Stimulated activated CD8-positive, alpha-beta memory T cell treated with anti-CD3 and anti-CD28 coated beads, Interleukin-2, amount 100 ng/mL, for 1 hour (primary cell): ENCODE measurements around the gene KCNQ5.
"Not testable (repeated sequence)": the region's sequence is repeated elsewhere in the genome, so short reads cannot be mapped to it uniquely, and the experiment has no call there.

ENCODE experiments used
- DNase-seq, 2 donors: peaks; one replicate each; pipeline ENCODE4 v3.0.0-alpha.2; 2020; ENCODE audit warnings: low read depth in 2 of 2

The KCNQ5 gene

DNA sequence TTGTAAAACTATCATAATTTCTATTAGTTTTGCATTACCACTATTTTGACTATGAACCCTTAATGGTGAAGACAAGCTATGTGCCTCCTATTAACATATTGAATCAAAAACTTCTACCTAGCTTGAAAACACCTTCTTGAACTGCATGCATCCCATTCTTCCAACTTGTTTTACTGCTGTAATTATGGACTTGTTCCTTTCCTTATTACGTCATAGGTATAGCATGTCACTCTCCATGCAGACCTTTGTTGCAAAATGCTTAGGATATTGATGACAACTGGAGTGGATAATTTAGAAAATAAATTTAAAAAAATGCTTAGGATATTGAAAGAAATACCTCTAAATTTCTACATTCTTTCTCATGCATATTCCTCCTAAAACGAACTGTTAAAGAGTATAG lies 219.3 kb downstream of the KCNQ5 start:
- no peak for DNase-seq

DNA sequence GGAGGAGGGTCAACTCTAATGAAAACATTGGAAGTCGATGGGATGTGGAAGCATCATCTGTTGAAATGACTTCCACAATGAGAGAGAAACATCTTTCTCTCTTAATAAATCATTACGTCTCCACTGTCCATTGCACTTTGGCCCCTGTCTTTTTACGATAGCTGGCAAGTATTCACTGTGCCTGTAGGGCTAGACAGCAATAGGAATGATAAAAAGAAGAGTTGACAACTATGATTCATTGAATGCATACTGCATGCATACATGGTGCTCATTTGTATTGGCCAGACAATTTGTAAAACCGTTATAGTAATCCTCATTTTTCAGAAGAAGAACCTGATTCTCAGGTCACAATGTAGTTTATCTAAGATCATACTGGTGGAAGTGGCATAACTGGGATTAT lies 220.3 kb downstream of the KCNQ5 start:
- DNase-seq: no peak

DNA sequence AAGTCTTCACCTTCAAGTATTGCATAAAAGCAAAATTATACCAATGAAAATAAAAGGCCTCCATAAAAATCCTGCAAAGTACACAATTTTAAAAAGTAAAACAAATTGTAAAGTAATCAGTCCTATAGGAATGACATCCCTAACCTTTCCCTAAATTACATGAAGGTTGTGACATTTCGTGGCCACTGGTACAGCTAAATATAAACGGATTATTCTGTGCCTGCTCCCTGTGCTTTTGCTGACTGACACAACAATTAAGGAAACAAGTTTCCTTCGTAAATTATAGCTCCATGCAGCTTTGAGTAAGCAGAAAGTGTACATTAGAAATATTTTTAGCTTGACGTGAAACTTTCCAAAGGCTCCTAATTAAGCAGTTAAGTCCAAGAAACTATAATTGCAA lies 222.8 kb downstream of the KCNQ5 start:
- no peak for DNase-seq

DNA sequence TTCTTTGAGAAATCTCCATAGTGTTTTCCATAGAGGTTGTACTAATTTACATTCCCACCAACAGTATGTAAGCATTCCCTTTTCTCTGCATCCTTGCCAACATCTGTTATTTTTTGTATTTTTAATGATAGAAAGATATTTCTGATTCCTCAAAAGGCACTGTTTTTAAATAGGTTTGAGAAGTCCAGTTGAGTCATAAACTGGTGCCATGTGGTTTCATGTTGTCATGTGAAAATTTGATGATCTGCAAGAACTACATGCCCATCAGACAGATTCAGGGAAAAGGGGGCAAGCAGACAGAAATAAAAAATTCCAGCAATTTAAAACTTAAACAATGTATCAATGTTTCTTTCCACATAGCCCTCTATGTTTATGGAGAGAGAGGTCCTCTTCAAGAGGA lies 227.5 kb downstream of the KCNQ5 start:
- DNase-seq: no peak

DNA sequence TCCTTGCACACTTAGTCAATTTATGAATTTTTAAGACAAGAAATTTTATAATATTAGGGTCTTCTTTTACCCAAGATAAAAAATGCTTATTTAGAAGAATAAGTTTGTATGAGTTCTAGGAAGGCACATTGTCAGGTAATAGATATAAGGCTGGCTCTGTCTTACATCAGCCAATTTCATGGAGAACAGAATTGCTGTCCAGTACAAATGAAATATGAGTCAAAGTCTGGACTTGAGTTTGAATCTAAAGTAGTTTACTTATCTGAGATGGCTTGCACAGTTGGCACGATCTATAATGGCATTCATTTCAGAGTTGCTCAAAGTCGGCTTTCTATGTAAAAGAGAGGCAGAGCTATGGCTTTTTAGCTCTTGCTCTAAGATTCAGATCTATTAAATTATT lies 228.2 kb downstream of the KCNQ5 start:
- no peak for DNase-seq

DNA sequence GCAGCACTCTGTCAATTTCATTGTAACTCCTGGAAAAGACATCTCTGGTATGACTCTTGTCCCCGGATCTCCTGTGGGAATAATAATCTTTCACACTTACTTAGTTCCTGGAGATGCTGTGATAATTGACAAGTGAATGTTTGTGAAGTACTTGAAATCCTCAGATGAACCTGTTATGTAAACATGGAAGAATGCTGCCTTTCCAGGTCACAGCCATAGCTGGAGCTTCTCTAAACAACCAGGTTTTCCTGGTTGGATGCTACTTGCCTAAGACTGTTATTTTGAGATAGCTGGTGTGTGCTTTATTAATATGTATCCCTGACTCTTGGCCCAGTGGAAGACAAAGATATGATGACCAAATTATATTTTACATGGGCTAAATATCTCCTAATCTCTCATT lies 228.6 kb downstream of the KCNQ5 start:
- no peak for DNase-seq

DNA sequence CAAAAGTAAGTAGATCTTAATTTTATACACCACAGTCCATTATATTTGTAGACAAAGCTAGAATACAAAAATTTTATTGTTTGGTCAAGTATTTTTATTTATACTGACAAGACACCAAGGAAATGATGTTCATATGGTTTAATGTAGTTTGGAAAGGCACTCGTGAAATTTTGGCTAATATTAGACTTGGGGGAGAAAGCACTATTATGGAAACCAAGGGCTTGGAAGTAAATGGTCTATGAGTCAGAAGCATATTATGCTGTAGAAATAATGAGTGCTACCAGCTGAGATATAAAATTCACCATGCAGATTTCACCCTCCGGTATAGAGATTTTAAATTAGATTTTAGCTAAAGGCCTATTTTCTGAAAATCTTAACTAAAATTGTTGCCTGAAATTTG lies 233.6 kb downstream of the KCNQ5 start:
- no peak for DNase-seq

DNA sequence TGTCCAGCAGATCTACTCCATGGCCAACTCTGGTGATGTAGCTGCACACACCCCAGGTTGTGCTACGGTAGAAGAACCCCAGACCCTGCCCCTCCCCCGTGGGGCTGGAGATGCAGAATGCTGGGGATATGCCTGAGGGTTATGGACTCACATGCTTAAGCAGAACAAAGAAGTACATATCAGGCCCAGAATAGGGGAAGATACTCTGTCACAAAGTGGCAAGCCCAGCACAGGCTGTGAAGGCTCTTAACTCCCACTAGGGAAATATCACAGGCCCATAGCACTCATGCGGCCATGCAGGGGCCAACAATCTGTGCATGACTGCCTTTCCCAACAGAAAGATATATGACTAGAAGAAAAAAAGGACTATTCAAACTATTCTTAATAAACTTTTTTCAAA lies 234.9 kb downstream of the KCNQ5 start:
- DNase-seq: no peak

DNA sequence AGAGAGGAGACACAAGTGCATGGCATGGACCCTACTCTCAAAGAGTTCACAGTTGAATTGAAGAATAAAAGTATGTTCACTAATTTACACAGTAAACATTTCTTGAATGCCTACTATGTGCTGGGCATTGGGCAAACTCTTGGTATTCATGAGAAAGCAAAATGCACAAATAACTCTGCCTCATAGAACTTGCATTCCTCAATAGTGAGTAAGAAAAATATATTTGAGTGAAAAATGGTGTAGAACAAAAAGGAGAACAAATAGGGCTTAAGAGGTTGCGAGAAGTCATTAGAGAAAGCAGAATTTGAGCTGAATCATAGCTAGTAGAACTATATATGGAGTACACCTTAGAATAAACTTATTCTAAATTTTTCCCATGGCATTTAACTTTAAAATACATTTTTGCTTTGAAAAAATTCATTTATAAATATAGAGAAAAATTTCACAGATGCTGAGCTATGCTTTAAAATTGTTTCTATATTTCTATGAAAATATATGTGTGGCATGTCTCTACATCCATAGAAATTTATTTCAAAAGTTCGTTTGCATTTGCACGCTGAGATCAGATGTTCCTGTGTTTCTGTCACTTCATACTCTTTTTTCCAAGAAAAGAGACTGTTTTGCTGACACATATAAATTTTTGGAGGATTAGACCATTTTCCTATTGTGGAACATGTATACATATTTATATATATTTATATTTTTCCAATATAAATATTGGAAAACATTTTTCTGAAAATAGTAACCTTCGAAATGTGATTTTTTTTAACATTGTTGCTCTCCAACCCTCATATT lies 236.1 kb downstream of the KCNQ5 start:
- no peak for DNase-seq

DNA sequence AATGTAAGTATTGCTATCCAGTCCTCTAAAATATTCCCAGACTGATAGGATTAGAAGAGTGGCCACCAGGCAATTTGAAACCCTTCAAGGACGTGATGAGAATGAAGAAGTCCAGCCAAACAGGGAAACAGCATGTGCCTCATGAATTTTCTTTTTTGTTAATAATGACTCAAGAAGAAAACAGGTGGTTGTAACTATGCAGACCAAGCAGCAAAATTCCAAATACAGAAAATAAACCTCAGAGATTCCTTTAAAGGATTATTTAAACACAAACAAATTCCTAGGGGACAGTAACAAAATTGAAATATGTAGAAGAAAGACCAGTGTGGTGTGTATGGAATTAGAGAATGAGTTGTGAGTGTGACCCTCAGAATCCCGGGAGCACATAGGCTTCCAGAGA lies 239.2 kb downstream of the KCNQ5 start:
- no peak for DNase-seq

DNA sequence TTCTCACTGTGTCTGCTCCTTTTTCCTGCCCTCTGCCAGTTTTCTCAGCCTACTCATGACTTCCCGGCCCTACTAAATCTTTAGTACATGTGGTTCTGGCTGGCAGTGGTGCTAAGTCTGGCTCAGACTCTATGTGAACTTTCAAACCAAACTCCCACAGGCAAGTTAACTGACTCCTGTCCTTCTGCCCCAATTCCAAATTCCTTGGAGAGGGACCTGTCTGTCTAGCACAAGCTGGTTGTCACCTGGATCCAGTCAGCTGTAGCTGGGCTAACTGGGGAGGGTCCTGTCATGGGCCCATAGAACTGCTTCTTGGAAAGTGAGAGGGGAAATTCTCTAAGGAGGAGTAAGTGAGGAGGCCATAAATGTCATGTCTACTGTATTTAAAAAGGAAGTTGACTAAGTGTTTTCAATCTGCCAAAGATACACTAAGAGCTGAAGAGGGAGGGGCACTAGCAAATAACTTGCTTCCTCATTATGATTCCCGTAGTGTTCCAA lies 240.1 kb downstream of the KCNQ5 start:
- DNase-seq: no peak

DNA sequence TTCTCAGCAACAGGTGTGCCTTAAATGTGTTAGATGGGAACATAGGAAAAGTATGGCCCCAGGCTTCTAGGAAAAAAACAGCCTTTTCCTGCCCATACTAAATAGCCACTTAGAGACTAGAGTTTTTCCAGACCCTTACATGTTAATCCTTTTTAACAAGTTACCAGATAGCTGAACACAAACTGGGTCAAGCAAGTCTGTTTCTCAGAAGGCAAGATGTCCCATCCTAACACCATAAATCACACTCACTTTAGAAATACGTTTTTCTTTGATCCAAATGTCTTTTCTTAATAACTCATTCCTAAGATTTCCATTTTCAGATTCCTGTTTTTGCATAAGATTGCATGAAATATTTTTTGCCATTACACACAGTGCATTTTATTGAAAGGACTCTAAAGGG lies 241.3 kb downstream of the KCNQ5 start:
- DNase-seq: no peak

DNA sequence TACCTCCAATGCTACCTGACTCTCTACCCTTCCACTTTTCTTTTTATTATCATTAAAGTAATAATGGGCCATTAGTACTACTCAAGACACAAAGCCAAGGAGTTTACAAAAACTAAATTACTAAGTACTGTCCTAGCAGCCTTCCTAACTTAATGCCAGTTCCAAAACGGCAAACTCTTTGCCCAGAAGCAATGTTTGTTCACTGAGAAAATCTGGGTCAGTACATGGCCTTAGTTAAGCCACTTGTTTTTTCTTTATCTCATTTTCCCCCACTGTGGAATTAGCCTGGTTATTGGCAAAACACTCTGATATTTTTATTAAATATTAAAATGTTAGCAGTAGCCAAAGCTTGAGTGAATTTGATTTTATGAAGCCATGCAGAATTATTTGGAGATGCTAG lies 242.4 kb downstream of the KCNQ5 start:
- no peak for DNase-seq

DNA sequence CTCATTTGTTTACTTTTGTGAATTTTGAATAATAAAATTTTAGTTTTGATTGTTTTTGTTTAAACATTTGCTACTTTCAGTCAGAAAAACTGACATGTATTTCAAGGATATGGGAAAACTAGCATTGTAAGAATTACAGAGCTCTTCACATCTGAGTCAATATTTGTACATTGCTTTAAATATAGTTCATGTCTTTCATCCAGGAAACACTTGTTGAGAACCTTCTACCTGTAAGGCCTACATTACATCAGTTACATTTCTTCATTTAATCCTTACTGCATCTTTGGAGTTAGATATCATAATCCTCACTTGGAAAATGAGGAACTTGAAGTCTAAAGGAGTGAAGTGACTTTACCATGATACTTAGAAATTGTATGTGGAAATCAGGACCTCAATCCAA lies 242.9 kb downstream of the KCNQ5 start:
- no peak for DNase-seq

DNA sequence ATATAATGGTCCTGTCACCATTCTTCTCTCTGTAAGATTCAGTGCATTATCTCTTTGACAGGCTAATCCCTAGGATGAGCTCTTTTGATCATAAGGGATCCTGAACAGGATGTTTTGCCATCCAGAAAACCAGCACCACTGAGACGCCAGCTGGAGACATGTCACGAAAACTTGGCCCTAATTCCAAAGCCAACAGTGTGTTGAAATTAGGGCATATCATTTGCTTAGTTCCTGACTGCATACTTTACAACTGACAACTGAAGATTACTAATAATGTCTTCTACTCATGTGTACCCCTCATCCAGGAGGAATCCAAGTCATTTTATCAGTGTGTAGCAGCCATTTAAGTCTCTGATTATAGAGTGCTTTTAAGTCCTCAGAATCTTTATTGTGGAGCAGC lies 243.6 kb downstream of the KCNQ5 start:
- DNase-seq: no peak

DNA sequence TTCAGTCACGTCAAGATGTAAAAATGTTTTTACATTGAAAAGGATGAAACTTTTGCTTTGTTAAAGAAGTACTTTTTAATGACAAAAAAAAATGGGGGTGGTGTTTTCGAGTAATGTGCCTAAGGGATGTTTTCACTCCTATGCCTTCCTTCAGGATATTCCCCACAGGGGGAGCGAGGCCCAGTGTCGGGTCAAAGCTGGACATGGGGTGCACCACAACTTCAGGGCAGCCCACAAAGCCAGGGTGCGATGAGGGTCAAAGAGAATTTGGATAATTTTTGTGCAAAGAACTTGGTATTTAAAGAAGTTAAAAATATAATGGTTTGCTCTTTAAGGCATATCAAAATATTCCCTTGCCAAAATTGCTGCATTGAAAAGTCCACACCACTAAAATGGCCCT lies 247.8 kb downstream of the KCNQ5 start:
- no peak for DNase-seq

DNA sequence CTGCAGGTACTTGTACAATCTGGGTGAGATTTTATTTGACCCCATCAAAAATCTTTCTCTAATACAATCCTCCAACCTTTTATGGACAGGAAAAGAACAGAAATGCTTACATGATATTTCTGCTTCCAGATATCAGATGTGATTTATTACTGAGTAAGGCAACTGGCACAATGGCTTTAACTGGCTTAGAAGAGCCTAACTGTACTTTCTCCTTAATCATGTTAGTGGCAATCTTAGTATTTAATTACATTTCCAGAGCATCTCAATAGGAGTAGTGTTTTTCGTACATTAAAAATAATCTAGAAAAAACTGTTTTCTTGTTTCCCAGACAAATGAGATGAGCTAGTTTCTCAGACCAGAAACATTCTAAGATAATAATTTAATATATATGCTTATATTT lies 251.6 kb downstream of the KCNQ5 start:
- no peak for DNase-seq

DNA sequence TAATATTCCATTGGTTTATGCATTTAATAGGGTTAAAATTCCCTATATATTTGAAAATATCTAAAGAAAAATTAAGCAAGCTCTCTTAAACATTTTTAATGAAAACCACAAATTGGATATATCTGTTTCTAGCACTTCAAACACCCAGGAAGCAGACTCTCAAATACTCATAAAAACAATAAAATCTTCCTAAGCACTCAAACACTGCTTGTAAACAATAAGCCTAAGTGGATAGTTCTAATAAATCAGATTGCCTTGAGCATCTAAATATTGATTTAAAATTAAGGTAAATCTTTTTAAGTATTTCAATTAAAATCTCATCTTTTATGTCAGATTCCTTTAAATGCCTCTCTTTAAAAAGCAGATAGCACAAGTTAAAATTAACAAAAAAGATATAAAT lies 254.4 kb downstream of the KCNQ5 start:
- no peak for DNase-seq

DNA sequence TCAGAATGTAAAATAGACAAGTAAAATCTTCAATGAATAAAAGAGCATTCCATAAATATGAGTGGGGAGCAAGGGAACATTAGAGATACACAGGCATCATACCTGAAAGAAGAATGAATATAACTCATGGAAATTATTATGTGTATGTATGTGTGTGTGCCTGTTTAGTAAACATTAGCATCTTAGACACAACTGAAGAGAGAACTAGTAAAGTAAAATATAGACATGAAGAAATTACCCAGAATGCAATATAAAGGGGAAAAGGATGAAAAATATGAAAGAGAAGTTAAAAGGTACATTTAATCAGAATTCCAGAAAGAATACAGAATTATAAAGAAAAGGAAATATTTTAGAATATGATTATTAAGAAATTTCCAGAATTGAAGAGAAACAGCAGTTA lies 264.3 kb downstream of the KCNQ5 start:
- no peak for DNase-seq

DNA sequence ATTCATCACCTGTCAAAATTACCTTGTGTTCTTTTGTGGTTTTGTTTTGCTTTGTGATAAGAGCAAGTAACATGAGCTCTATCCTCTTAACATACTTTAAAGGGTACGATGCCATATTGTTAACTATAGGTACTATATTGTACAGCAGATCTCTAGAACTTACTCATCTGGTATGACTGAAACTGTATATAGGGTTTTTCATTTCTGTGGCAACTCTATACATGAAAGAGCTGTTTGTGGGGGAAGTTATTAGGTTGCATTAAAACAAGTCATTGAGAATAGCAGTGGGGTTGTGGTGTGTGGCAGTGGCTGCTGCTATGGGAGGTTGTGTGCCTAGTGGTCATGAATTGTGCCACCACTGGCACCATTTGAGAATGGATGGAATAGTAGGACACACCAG lies 268.4 kb downstream of the KCNQ5 start:
- no peak for DNase-seq

DNA sequence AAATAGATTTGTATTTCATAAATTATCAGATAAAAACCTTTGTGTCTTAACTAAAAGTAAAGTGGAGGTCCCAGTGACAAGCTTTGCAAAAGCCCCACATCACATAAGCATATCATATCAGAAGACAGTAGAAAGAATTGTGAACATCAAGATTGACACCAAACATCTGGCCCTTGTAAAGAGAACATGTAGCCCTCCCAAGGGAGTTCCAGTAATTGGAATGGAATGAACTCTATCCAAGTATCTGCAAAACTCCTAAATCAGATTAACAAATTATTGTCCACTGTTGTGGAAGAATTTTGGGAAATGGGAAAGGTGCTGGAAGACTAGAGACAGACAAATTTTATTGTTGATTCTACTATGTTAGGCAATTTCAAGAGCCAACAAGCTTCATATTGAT lies 268.8 kb downstream of the KCNQ5 start:
- DNase-seq: no peak

DNA sequence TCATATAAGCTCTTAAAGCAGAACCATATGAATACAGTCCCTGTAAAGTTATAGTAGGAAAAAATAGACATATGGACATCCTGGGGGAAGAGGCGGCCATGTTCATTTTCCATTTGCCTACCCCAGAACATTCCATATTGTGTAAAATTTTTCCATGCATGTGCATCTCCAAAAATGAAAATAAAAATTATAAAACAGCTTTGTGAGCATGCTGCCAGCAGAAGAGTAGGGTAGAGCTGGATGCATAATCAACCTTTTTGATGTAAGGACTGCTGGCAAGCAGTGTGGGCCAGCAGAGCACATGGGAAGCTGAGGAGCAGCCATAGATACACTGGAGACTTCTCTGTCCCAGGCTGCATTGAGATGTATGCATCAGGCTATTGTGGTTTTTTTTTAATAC lies 271.0 kb downstream of the KCNQ5 start:
- DNase-seq: no peak

DNA sequence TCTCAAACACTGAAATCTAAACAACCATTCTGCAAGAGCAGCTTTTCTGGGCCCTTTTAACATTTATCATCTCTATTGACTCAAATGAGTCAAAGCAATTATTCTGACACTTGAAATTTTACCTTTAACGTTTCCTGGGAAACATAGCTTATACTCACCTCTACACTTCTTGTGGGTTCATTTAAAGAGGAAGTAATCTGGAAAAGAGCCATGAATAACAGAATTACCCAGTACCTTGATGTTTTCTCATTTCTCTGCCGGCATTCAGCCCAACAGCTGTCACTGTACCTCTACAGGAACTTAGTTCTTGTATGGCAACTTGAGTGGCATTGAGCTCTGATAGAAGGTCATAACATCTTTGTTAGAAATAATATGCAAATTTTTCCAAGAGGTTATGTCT lies 272.2 kb downstream of the KCNQ5 start:
- DNase-seq: no peak

DNA sequence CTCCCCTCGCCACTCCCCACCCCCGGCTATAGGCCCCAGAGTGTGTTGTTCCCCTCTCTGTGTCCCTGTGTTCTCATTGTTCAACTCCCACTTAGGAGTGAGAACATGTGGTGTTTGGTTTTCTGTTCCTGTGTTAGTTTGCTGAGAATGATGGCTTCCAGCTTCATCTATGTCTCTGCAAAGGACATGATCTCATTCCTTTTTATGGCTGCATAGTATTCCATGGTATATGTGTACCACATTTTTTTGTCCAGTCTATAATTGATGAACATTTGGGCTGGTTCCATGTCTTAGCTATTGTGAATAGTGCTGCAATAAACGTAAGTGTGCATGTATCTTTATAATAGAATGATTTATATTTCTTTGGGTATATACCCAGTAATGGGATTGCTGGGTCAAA lies 276.4 kb downstream of the KCNQ5 start:
- not testable (repeated sequence) for DNase-seq
